HL-60 (cell line): Measurements from ENCODE around the gene GP1BB.

ENCODE experiments used
- GABPA ChIP-seq: IDR thresholded peaks from 2 replicates; pipeline ENCODE4 v1.6.1; 2012; ENCODE audit warnings: low read depth
- POLR2AphosphoS5 ChIP-seq: IDR thresholded peaks from 2 replicates; pipeline ENCODE4 v1.6.1; 2012; ENCODE audit warnings: low read depth
- SPI1 ChIP-seq: IDR thresholded peaks from 2 replicates; pipeline ENCODE4 v1.6.1; 2012; ENCODE audit warnings: low read depth, mild to moderate bottlenecking, borderline replicate concordance
- TF ChIP-seq, protein P1 (sequence below): IDR thresholded peaks from one replicate; pipeline ENCODE4 v1.5.1; 2011; ENCODE audit warnings: low read length, control low read depth, inconsistent platforms; ENCODE audit not compliant: insufficient read depth
- TF ChIP-seq, protein P2 (sequence below): IDR thresholded peaks from 2 replicates; pipeline ENCODE4 v1.6.1; 2012; ENCODE audit warnings: low read depth; ENCODE audit not compliant: insufficient replicate concordance

DNA sequence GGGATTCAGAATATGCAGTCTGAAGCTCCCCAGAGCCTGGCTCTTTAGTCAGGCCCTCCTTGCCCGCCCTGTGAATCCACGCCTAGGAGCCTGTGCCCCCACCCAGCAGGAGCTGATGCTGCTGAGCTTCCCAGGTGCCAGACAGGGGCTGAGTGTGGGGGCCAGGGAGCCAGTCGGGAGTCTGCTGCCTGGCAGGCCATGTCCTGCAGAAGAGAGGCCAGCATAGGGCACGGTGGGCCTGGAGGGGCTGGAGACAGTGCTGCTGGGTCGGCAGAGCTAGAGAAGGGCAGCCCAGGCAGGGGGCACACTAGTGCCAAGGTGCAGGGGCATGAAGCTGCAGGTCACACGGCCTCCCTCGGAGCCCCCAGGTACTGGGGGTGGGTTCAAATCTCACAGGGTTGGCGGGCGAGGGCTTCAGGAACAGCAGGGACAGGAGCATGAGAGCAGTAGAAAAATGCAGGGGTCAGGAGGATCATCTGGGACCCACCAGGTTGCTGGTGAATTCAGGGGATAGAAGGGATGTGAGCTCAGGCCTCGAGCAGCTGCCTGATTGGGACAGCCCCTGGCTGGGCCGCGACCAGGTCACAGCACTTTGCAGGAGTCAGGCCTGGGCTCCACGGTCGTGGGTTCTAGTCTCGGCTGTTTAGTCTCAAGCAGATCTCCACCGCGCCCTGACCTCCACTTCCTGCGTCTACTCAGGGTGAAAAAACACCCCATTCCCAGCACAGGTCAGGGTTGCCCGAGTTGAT, 13.1 kb upstream of the GP1BB start:
- TF ChIP-seq, protein P1, sequence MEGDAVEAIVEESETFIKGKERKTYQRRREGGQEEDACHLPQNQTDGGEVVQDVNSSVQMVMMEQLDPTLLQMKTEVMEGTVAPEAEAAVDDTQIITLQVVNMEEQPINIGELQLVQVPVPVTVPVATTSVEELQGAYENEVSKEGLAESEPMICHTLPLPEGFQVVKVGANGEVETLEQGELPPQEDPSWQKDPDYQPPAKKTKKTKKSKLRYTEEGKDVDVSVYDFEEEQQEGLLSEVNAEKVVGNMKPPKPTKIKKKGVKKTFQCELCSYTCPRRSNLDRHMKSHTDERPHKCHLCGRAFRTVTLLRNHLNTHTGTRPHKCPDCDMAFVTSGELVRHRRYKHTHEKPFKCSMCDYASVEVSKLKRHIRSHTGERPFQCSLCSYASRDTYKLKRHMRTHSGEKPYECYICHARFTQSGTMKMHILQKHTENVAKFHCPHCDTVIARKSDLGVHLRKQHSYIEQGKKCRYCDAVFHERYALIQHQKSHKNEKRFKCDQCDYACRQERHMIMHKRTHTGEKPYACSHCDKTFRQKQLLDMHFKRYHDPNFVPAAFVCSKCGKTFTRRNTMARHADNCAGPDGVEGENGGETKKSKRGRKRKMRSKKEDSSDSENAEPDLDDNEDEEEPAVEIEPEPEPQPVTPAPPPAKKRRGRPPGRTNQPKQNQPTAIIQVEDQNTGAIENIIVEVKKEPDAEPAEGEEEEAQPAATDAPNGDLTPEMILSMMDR, result no peak
- TF ChIP-seq SPI1, result no peak
- TF ChIP-seq POLR2AphosphoS5, result no peak
- TF ChIP-seq, protein P2, sequence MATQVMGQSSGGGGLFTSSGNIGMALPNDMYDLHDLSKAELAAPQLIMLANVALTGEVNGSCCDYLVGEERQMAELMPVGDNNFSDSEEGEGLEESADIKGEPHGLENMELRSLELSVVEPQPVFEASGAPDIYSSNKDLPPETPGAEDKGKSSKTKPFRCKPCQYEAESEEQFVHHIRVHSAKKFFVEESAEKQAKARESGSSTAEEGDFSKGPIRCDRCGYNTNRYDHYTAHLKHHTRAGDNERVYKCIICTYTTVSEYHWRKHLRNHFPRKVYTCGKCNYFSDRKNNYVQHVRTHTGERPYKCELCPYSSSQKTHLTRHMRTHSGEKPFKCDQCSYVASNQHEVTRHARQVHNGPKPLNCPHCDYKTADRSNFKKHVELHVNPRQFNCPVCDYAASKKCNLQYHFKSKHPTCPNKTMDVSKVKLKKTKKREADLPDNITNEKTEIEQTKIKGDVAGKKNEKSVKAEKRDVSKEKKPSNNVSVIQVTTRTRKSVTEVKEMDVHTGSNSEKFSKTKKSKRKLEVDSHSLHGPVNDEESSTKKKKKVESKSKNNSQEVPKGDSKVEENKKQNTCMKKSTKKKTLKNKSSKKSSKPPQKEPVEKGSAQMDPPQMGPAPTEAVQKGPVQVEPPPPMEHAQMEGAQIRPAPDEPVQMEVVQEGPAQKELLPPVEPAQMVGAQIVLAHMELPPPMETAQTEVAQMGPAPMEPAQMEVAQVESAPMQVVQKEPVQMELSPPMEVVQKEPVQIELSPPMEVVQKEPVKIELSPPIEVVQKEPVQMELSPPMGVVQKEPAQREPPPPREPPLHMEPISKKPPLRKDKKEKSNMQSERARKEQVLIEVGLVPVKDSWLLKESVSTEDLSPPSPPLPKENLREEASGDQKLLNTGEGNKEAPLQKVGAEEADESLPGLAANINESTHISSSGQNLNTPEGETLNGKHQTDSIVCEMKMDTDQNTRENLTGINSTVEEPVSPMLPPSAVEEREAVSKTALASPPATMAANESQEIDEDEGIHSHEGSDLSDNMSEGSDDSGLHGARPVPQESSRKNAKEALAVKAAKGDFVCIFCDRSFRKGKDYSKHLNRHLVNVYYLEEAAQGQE, result no peak
- TF ChIP-seq GABPA, result no peak
